Stimulated activated naive CD8-positive, alpha-beta T cell treated with anti-CD3 and anti-CD28 coated beads, Interleukin-15, amount 100 ng/mL, for 72 hours (primary cell): ENCODE measurements around the gene SFRP5.

ENCODE experiments used
- ATAC-seq: fragments of 150-1000 bp; cut with Tn5 transposase; 2 replicates; pipeline ENCODE4 v1.10.0; 2021; ENCODE audit warnings: mild to moderate bottlenecking, moderate library complexity
- DNase-seq, 2 donors: peaks; one replicate each; pipeline ENCODE4 v3.0.0; 2021 to 2022
- H3K27ac Mint-ChIP-seq, 2 donors: one replicate each; pipeline ENCODE4 v1.8.0; 2022; ENCODE audit warnings: mild to moderate bottlenecking in 2 of 2, mixed read lengths in 2 of 2, moderate library complexity in 2 of 2
- H3K27me3 Mint-ChIP-seq: one replicate; pipeline ENCODE4 v1.8.0; 2022; ENCODE audit warnings: mixed read lengths
- H3K4me1 Mint-ChIP-seq: one replicate; pipeline ENCODE4 v1.8.0; 2022; ENCODE audit warnings: mild to moderate bottlenecking, mixed read lengths
- H3K4me3 Mint-ChIP-seq, 2 donors: one replicate each; pipeline ENCODE4 v1.8.0; 2022; ENCODE audit warnings: mild to moderate bottlenecking in 2 of 2, mixed read lengths in 2 of 2, moderate library complexity in 1 of 2
- H3K9me3 Mint-ChIP-seq, 2 donors: one replicate each; pipeline ENCODE4 v1.8.0; 2022; ENCODE audit warnings: mixed read lengths in 2 of 2

Gene SFRP5

GRCh38 chr10:97771913-97772823, at the start of gene SFRP5:
Gene SFRP5, minus strand, starts transcription at chr10:97771999. Its CDS starts 166 bp downstream, at chr10:97771833.
- peak within 1 kb of the TSS; percentile 82 to 89 for H3K4me3 Mint-ChIP-seq
- DNase-seq (no peak), ATAC-seq (peak; percentile 44)
- H3K4me1 Mint-ChIP-seq = peaks cover 23% of the 10 kb centered on the region
- H3K27me3 Mint-ChIP-seq = peaks cover 43% of the 10 kb centered on the region
- no peak within 1 kb of the TSS for H3K27ac Mint-ChIP-seq
- no peaks in the 10 kb centered on the region for H3K9me3 Mint-ChIP-seq

DNA sequence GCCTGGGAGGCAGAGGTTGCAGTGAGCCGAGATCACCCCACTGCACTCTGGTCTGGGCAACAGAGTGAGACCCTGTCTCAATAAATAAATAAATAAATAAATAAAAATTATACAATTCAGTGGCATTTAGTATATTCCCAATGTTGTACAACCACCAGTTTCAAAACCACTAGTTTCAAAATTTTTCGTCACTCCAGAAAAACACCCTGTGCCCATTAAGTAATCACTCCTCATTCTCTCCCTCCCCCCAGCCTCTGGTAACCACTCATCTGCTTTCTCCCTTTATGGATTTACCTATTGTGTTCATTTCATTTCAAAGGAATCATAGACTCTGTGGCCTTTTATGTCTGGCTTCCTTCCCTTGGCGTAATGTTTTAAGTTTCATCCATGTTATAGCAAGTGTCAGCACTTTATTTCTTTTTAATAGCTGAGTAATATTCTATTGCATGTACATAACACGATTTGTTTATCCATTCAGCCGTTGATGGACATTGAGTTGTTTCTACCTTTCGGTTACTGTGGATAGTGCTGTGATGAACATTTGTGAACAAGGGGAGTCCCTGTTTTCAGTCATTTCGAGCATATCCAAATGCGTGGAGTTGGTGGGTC, 48.4 kb upstream of the SFRP5 start:
- Mint-ChIP-seq H3K4me1 (no peaks in the 10 kb centered on the region), H3K27me3 (no peaks in the 10 kb centered on the region), H3K4me3 (no peak overlapping the region), H3K27ac (peak overlapping the region in 1 of 2 donors; percentile 3), H3K9me3 (no peaks in the 10 kb centered on the region)
- no peak for ATAC-seq
- no peak for DNase-seq

GRCh38 chr10:97818572-97818971, 46.8 kb upstream of the SFRP5 start:
- no peaks in the 10 kb centered on the region for H3K9me3 Mint-ChIP-seq
- no peak overlapping the region for H3K4me3 Mint-ChIP-seq
- H3K4me1 Mint-ChIP-seq = no peaks in the 10 kb centered on the region
- no peak for DNase-seq
- H3K27me3 Mint-ChIP-seq = no peaks in the 10 kb centered on the region
- no peak for ATAC-seq
- H3K27ac Mint-ChIP-seq = no peak overlapping the region

- DNase-seq (no peak), ATAC-seq (no peak)
- H3K9me3 Mint-ChIP-seq = no peaks in the 10 kb centered on the region
- H3K27ac Mint-ChIP-seq = no peak overlapping the region
- H3K4me1 Mint-ChIP-seq = no peaks in the 10 kb centered on the region
- no peaks in the 10 kb centered on the region for H3K27me3 Mint-ChIP-seq
- H3K4me3 Mint-ChIP-seq = no peak overlapping the region
Measured at GRCh38 chr10:97816609-97817008, 44.8 kb upstream of the SFRP5 start.

DNA sequence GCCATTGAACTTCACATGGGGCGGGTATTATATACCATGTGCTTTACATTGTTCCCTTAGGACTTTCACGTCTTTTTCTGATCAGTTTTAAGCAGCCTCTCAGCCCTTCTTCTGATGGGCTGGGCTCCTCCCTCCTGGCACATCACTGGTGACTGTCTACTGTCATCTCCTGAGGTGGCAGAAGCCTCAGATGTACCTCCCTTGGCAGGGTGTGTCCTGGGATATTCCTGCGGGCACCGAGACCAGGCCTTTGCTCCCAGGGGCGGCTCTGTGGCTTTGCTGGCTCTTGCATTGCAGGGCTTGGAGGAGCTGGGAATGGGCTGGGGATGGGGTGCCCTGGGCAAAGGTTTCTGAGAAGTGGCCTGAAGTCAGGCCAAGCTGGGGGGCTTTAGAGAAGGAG, 43.2 kb upstream of the SFRP5 start:
- Mint-ChIP-seq H3K4me1 (no peaks in the 10 kb centered on the region), H3K27me3 (no peaks in the 10 kb centered on the region), H3K4me3 (no peak overlapping the region), H3K27ac (peak overlapping the region in 1 of 2 donors; percentile 51), H3K9me3 (no peaks in the 10 kb centered on the region)
- DNase-seq (no peak), ATAC-seq (no peak)

DNA sequence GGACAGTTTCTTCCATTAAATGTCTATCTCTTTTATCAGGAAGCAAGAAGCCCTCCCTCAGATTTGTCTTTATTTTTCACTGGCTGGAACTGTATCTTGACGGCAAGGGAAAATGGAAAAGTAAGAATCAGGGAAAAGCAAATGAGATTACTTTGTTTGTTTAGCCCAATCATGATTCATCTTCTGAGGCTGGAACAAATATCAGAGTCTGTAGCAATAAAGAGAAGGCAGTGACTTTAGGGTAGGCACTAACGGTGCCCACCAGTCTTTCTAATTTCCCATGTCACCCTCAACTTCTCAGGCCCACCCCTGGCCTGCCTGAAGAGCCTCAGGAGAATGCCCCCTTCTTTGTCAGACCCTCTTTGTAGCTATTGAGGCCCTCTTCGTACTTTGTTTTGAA, 41.5 kb upstream of the SFRP5 start:
- Mint-ChIP-seq H3K27me3 (no peaks in the 10 kb centered on the region), H3K9me3 (no peaks in the 10 kb centered on the region), H3K4me3 (no peak overlapping the region), H3K27ac (no peak overlapping the region), H3K4me1 (no peaks in the 10 kb centered on the region)
- no peak for ATAC-seq
- DNase-seq = no peak

GRCh38 chr10:97812696-97813095, 40.9 kb upstream of the SFRP5 start:
- Mint-ChIP-seq H3K4me3 (no peak overlapping the region), H3K4me1 (no peaks in the 10 kb centered on the region), H3K9me3 (no peaks in the 10 kb centered on the region), H3K27ac (no peak overlapping the region), H3K27me3 (no peaks in the 10 kb centered on the region)
- DNase-seq = no peak
- ATAC-seq = no peak

GRCh38 chr10:97811958-97812357, 40.2 kb upstream of the SFRP5 start:
- ATAC-seq (no peak), DNase-seq (no peak)
- Mint-ChIP-seq H3K4me1 (no peaks in the 10 kb centered on the region), H3K4me3 (no peak overlapping the region), H3K9me3 (no peaks in the 10 kb centered on the region), H3K27me3 (no peaks in the 10 kb centered on the region), H3K27ac (no peak overlapping the region)

GRCh38 chr10:97810446-97810845, 38.6 kb upstream of the SFRP5 start:
- H3K4me3 Mint-ChIP-seq = no peak overlapping the region
- H3K27ac Mint-ChIP-seq = no peak overlapping the region
- H3K9me3 Mint-ChIP-seq = no peaks in the 10 kb centered on the region
- no peak for ATAC-seq
- H3K27me3 Mint-ChIP-seq = no peaks in the 10 kb centered on the region
- DNase-seq = no peak
- H3K4me1 Mint-ChIP-seq = no peaks in the 10 kb centered on the region

- Mint-ChIP-seq H3K9me3 (no peaks in the 10 kb centered on the region), H3K4me1 (peaks cover 9% of the 10 kb centered on the region), H3K27ac (no peak overlapping the region), H3K27me3 (no peaks in the 10 kb centered on the region), H3K4me3 (no peak overlapping the region)
- DNase-seq (no peak), ATAC-seq (no peak)
Measured at GRCh38 chr10:97805949-97806348, 34.1 kb upstream of the SFRP5 start.

GRCh38 chr10:97805096-97805884, 33.5 kb upstream of the SFRP5 start:
- DNase-seq = no peak
- H3K4me1 Mint-ChIP-seq = peaks cover 11% of the 10 kb centered on the region
- H3K4me3 Mint-ChIP-seq = no peak overlapping the region

DNA sequence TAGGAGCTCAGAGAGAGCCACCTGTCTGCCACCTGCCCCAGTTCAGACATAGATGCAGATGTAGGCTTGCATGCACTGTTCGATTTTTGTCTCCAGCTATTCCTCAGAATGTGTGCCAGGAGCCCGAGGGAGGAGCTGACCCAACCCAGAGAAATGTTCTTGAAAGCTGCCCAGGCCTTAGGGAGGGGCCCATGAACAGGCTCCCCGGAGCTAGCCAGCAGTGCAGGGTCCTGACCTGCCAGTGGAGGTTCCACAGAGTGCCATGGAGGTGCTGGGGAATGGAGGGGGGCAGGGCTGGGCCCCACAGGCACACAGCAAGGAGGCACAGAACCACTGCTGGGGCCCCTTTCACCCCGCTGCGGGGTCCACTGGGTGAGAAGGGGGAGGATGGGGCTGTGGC, 29.6 kb upstream of the SFRP5 start:
- no peak overlapping the region for H3K27ac Mint-ChIP-seq
- ATAC-seq = no peak

More at GRCh38 chr10:97805096-97805884, 33.5 kb upstream of the SFRP5 start:
- Mint-ChIP-seq H3K27ac (no peak overlapping the region), H3K27me3 (no peaks in the 10 kb centered on the region), H3K9me3 (no peaks in the 10 kb centered on the region)
- ATAC-seq = no peak

GRCh38 chr10:97800474-97800873, 28.7 kb upstream of the SFRP5 start:
- Mint-ChIP-seq H3K4me3 (no peak overlapping the region), H3K27me3 (no peaks in the 10 kb centered on the region), H3K27ac (no peak overlapping the region), H3K9me3 (peaks cover 18 to 20% of the 10 kb centered on the region in 2 donors), H3K4me1 (peaks cover 24% of the 10 kb centered on the region)
- ATAC-seq = no peak
- no peak for DNase-seq

More for the DNA sequence above, 29.6 kb upstream of the SFRP5 start:
- H3K27me3 Mint-ChIP-seq = no peaks in the 10 kb centered on the region
- no peak for DNase-seq
- peaks cover 15 to 20% of the 10 kb centered on the region in 2 donors for H3K9me3 Mint-ChIP-seq
- peaks cover 17% of the 10 kb centered on the region for H3K4me1 Mint-ChIP-seq
- no peak overlapping the region for H3K4me3 Mint-ChIP-seq

- ATAC-seq (no peak), DNase-seq (no peak)
- peaks cover 18 to 20% of the 10 kb centered on the region in 2 donors for H3K9me3 Mint-ChIP-seq
- H3K27me3 Mint-ChIP-seq = no peaks in the 10 kb centered on the region
- peaks cover 25% of the 10 kb centered on the region for H3K4me1 Mint-ChIP-seq
- H3K27ac Mint-ChIP-seq = no peak overlapping the region
- H3K4me3 Mint-ChIP-seq = no peak overlapping the region
Measured at GRCh38 chr10:97798958-97799610, 27.3 kb upstream of the SFRP5 start.

- ATAC-seq (peak; percentile 86), DNase-seq (peak; percentile 35 to 37)
- Mint-ChIP-seq H3K27me3 (no peaks in the 10 kb centered on the region), H3K4me3 (peak overlapping the region; percentile 63 to 68), H3K4me1 (peaks cover 39% of the 10 kb centered on the region), H3K27ac (peak overlapping the region; percentile 81 to 98), H3K9me3 (peaks cover 18 to 20% of the 10 kb centered on the region in 2 donors)
Measured at GRCh38 chr10:97796651-97797050, 24.9 kb upstream of the SFRP5 start.
